ENCODE data around the gene ATOH8.

The ATOH8 gene

DNA sequence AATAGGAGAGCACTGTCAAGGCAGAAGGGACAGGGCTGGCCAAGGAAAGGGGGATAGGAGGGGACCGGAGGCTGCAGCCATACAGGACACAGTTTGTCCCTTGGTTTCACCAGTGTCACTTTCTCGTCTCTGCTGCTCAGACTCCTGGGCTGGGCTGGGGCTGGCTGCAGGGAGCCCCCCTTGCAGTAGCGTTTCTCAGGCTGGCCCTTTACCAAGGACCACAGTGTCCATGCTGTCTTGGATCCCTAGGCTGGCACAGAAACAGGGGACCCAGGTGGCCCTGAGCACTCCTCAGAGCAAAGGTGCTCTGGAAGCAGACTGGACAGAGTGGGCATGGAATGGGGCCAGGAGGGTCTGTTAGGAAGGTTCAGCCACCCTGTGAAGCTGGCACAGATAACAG is 34.8 kb downstream of the ATOH8 start:
- DNase-seq: no peak

DNA sequence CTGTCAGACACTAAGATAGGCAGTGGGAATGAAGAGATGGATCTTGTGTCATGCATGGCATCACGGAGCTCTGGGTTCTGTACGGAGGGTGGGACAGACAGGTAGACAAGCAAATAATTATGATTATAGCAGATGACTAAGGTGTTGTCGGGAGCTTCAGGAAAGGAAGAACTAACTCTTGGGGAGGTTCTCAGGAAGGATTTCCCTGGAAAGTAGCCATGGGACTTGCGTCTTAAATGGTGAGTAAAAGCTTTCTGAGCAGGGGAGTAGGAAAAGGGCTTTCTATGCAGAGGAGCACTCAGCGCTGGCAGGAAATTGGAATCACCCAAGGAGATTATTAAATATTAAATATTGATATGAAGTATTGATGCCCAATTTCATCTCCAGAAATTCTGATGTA is 35.5 kb downstream of the ATOH8 start:
- no peak for DNase-seq

DNA sequence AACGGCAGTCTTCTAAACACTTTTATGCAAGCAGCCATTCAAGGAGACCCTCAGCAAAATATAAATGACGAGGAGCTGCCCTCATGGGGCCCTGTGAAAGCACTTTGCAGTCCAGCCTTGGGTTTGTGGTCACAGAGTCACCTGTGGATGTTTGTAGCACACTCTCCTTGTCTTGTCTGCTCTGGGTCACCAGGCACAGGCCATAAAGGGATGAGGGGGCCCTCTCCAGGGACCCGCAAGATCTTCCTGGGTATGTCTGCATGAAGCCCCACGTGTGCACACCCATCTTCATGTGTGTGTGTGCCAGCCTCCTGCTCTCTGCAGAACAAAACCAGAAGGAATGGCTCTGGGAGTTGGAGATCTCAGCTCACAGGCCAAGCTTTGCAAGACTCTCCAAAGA is 36.2 kb downstream of the ATOH8 start:
- no peak for DNase-seq

GRCh38 chr2:85790499-85791188 is 36.9 kb downstream of the ATOH8 start:
- DNase-seq: no peak

DNA sequence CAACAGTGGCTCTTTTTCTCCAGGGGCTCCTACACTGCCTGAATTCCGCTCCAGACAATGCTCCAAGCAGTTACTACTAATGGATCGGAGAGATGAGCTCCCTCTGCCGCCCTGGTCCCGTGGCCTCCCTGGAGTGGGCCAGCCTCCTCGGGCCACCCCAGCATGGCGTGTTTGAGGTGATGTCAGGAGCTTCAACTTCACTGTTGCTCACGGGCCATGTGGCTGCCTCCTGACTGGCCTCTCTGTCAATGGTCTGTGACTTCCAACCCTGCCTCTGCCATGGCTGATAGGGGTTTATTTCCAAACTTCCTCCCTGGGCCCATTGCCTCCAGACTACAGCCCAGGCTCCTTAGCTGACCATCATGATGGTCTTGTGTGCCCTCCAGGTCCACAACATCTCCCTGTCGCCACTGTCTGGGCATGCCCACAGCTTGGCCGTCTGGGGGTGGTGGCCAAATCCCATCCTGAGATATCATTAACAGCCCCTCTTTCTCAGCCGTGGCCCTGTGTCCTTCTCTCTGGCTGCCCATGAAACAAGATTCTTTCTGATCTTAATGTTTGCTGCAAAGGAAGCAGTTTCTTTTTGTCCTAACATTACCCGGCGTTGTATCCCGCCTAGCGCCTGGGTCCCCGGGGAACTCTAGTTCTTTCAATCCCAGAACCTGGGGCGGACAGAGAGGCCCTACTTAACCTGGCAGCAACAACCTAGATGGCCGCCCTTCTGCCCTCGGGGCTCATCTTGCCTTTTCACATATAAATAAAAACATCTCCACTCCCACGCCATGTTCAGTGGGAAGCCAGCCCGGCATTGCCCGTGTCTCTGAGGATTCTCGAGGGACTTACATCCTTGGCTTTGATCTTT is 38.1 kb downstream of the ATOH8 start:
- DNase-seq: no peak

DNA sequence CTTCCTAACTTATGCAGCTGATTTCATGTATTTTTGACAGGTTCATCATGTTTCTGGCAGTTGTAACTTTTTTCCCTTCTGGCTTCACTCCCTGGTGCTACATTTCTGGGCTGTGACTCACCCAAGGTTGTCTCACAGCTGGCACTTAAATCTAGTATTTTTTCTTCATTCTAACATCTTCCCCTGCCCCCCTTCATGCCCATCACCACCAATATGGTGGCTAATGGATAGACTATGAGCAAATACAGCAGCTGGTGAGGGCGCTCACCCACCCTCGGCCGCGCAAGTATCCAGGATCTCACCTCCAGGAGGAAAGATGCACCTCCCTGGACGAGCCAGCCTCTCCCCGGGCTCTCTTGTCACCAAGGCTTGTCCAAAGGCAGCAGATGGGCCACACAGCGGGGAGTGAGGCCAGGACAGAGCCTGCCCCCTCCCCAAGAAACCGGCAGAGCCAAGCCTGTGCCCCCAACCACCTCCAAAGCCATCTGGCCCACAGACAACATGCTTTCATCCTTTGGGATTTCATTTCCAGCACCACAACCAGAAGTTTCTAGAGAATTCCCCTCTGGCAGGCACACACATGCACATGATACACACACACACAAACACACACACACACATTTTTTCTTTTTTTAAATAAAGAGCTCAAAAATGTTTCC is 39.1 kb downstream of the ATOH8 start:
- peak; percentile 70 for DNase-seq

DNA sequence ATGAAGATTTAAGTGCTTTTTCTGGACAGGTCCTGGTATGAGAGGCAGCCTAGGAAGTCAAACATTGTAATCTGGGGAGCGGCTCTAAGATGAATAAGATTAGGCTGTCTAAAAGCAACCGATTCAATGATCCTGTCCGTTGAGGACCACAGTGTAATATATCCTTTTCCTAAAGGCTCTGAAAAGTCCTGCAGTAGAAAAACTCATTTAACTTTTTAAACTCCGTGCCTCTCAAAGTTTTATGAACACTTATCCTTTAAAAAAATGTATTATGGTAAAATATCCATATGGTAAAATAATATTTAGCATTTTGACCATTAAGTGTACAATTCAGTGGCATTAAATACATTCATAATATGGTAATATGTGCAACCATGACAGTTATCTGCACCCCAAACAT is 39.8 kb downstream of the ATOH8 start:
- no peak for DNase-seq

GRCh38 chr2:85794038-85794441 is 40.2 kb downstream of the ATOH8 start:
- no peak for DNase-seq

GRCh38 chr2:85794491-85795121 is 40.8 kb downstream of the ATOH8 start:
- DNase-seq: no peak

GRCh38 chr2:85795331-85796045 is 41.7 kb downstream of the ATOH8 start:
- DNase-seq: no peak

DNA sequence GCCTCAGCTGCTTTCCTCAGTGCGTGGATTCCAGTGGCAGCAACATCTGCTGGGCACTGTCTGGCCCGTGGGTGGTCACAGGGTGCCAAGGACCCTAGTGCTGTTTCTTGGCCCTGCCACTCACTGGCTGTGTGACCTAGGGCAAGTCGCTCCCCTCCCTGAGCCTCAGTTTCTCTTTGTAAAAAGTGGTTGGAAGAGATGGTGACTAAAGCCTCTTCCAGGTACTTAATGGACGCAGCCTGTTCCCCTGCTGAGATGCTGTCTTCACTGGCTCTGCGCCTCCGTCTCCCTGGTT is 42.2 kb downstream of the ATOH8 start:
- DNase-seq: no peak

GRCh38 chr2:85796341-85797262 is 42.8 kb downstream of the ATOH8 start:
- DNase-seq: peak; percentile 6

- DNase-seq: no peak
These were observed 43.5 kb downstream of the ATOH8 start for GRCh38 chr2:85797263-85797660.

DNA sequence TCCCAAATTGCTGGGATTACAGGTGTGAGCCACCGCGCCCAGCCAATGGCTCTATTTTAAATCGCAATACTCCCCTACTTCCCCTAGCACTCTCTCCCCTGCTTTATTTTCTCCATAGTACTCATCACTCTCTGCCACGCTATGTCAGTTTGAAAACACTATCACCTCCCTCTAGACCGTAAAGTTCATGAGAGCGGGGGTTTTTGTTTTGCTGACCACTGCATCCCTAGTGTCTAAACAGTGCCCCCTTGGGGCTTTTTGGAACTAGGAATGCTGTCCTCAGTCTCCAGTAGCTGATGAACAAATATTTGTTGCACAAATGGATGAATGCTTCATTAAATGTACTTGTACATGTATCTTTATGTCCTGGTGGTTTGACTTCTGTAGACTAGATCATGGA is 44.1 kb downstream of the ATOH8 start:
- DNase-seq: no peak

DNA sequence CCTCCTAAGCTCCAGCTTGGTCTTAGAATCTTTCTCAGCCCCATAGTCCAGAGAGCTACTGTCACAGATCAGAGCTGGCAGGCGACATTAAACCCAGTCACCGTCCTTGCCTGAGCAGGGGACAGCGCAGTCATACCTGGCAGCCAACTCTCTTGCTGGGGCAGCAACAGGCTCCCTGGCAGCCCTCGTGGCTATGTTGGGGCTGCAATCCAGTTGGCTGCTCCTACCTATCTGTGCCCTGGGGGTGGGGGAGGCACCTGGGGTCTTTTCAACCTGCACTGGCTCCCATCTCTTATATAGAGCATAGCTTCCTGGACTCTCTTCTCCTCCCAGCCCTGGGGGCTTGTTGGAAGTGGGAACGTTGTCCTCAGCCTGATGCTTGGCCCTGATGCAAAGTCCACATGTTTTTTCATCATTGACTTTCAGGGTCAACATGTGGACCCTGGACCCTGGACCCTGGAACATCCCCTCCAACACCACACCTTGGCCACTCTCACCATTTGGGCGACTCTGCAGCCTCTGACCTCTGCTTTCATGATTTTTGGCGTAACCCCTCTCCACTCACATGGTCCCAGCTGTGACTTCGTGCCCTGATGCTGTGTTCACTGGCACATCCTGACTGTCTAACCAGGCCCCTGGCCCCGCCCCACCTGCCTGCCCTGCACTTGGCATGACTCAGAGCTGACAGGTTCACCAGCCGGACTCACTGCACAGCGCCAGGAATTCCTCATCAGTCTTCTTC is 45.6 kb downstream of the ATOH8 start:
- DNase-seq: peak; percentile 48

GRCh38 chr2:85800586-85800985 is 46.8 kb downstream of the ATOH8 start:
- no peak for DNase-seq

GRCh38 chr2:85801871-85802270 is 48.1 kb downstream of the ATOH8 start:
- no peak for DNase-seq

- DNase-seq: no peak
These were observed 48.7 kb downstream of the ATOH8 start for GRCh38 chr2:85802354-85803103.

DNA sequence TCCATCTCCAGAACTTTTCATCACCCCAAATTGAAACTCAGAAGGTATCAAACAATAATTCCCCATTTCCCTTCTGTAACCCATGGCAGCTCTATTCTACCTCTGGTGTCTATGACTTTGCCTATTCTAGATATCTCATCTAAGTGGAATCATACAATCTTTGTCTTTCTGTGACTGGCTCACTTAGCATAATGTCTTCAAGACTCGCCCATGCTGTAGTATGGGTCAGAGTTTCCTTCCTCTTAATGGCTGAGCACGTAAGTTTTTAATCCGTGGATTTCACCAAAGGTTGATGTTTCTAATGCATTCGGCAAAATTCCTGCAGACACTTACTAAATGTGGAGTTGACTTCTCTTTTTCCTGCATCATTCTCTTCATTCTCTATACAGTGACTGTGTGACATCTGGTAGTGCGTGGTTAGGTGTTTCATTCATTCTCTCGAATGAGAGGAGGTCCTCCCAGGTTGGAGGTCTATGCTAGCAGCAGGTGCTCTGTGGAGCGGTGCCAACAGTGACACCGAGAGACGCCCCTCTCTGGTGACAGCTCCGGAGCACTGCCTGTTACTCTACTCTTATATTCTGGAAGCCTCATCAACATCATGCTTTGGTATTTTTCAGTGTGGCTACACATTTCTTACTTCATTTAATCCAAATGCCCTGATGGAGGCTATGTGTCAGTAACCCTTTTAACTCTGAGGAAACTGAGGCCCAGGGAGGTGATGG is 50.1 kb downstream of the ATOH8 start:
- no peak for DNase-seq

DNA sequence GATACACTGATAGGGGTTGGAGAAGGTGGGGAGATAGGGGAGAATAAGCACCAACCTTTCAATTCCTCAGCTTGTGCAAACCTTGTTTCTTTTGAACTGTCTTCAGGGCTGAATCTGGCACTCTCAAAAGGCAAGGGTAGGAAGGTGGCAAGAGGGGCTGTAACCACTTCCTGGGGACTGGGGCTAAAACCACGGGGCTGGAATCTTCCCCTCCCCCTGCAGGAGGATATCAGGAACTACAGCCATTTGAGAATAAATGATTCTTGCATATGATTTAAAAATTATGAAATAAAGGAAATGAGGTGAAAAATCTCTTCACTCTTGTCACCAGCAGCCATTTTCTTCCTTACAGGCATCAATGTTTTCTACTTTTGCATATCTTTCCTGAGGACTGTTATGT is 50.8 kb downstream of the ATOH8 start:
- DNase-seq: peak; percentile 13

Data from kidney glomerular epithelial cell (primary cell).